NCI-H1436 (cell line): ENCODE data around the gene FNIP1.
"Not testable (repeated sequence)": the region's sequence is repeated elsewhere in the genome, so short reads cannot be mapped to it uniquely, and the experiment has no call there.

Source experiments
- DNase-seq: peaks from one replicate; lab custom pipeline; 2025; lab: John Stamatoyannopoulos, UW

FNIP1 gene

DNA sequence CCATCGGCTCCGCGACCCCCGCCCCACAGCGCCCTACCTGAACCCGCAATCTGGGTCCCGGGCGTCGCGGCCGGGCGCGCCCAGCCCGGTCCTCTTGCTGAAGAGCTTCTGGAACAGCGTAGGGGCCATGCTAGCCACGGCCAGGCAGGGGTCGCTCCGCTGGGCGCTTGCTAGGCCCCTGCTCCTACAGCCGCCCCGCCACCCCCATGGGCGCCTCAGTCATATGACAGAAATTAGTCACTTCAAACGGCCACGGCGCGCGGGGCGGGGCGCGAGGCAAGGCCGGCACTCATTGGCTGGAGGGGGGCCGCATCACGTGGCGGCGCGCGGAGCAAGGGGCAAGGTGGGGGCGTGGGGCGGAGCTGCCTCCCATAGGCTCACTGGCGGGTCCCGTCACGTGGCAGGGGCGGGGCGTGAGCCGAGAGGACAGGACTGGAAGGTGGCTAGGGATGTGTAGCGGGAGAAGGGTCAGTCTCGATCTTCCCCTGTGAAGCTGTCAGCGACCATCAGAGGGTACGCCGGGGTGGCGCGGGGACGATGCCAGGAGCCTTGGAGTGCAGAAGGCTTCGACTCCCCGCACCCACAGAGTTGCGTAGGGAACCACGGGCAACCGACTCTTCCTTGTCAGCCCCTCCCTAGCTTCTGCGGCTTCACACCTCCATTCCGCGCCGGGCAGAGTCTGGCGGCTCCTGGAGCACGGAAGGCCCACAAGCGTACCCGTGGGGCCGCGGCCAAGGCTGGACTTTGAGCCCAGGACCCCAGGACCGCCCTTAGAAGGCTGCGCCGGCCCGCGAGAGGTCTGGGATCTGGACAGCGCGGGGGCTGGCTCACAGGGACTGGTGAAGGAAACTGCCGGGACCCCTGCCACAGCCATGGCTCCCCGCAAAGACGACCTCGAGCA lies at the start of gene FNIP1:
TSS of gene FNIP1 (minus strand) at position 225 of the 901 bp plus-strand sequence. CDS start at position 129, 96 bp downstream.
- DNase-seq = peak; percentile 96

GRCh38 chr5:131846536-131846935 lies 49.7 kb upstream of the FNIP1 start:
- no peak for DNase-seq

- no peak for DNase-seq
Measured at GRCh38 chr5:131845828-131846227, 49.0 kb upstream of the FNIP1 start.

- not testable (repeated sequence) for DNase-seq
Measured at GRCh38 chr5:131842971-131843370, 46.2 kb upstream of the FNIP1 start.

DNA sequence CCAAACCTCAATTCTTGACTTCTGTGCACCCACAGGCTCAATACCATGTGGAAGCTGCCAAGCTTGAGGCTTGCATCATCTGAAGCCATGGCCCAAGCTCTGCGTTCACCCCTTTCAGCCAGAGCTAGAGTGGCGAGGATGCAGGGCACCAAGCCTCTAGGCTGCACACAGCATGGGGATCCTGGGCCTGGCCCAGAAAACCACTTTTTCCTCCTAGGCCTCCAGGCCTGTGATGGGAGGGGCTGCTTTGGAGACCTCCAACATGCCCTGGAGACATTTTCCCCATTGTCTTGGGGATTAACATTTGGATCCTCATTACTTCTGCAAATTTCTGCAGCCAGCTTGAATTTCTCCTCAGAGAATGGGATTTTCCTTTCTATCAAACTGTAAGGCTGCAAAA lies 35.9 kb upstream of the FNIP1 start:
- not testable (repeated sequence) for DNase-seq

DNA sequence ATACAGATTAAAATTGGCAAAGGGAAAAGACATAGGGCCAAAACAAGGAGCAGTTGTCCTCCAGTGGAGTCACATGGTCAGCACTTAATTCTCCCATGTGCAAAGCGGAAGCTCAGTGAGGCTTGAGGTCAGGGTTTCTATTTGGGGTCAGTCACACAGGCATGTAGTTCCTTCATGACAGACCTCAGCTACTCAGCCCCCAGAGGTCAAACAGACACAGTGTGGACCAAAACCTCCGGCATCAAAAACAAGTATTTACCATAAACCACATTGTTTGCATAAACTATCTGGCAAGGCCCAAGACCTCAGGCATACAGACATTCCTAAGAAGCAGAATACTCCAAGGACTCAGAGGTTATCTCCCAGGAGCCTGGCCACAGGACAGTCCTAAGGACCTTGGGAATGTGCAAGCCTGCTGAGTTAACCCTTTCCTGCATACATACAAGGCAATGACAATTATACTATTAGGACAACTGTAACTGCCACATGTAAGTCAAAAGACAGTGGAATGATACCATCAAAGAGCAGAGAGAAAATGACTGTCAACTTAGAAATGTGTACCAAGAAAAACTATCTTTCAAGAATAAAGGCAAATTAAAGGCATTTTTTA lies 28.7 kb upstream of the FNIP1 start:
- no peak for DNase-seq

- DNase-seq = no peak
Measured at GRCh38 chr5:131824631-131825030, 27.8 kb upstream of the FNIP1 start.

GRCh38 chr5:131821221-131821620 lies 24.4 kb upstream of the FNIP1 start:
- DNase-seq = no peak

DNA sequence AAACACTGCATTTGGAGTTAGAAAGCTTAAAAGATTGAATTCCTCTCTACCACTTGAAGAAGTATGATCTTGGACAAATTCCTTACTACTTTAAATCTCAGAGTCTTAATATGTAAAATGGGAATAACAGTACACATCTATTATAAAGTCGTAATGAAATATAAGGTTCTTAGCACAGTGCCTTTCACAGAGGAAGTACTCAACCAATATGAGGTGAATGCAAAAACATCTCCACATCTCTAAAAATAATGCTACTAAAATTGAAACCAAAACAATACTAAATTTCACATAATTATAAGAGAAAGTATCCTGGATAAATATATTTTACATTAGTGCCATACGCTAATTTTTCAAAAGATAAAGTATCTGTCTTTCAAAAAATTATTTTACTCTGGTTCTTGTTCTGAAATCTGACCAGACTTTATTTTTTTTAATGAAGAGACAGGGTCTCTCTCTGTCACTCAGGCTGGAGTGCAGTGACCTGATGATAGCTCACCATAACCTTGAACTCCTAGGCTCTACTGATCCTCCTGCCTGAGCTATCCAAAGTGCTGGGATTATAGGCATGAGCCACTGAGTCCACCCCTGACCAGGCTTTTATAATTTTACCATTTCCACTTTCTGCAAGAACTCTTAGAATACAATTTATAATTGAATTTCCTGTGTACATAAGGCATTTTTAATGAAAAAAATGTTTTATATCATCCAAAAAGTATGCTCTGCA lies 21.3 kb upstream of the FNIP1 start:
- DNase-seq = no peak

DNA sequence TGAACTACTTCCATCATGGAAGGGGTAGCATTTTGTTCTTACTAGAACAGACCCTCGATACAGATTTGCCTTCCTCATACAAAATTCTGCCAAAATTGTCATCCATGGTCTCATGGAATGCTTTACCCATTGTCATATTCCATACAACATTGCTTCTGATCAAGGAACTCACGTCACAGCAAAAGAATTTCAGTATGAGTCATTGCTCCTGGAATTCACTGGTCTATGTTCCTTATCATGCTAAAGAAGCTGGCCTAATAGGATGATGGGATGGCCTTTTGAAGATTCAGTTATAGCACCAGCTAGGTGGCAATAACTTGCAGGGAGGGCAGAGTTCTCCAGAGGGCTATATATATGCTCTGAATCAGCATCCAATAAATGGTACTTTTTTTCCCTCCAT lies 18.2 kb upstream of the FNIP1 start:
- DNase-seq = no peak

DNA sequence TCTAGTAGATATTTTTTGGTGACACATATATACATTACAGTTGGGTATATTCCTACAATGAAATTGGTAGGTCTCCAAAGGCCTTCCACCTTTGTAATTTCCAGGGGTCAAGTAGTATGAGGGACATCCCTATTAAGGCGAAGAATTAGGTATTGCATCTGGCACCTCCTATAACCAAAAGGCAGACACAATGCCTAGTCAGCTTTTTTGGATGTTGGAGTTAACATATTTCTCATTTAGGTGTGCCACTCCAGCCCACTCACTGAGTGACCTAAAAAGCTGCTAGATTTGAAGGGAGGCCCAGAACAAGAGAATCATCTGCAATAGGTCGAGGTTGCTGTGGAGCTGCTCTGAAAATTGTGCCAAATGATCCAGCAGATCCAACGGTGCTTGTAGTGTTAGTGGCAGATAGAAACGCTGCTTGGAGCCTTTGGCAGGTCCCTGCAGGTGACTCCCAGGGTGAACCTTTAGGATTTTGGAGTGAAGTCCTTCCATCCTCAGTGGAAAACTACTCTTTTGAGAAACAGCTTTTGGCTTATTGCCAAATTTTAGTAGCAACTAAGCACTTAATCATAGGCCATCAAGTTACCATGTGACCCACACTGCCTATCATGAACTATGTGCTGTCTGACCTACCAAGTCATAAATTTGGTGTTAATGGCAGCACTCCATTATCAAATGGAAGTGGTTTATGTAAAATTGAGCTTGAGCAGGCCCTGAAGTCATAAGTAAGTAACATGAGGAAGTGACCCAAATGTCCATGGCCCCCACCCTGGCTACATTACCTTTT lies 15.7 kb upstream of the FNIP1 start:
- no peak for DNase-seq

- no peak for DNase-seq
Measured at GRCh38 chr5:131810510-131811249, 13.9 kb upstream of the FNIP1 start.

DNA sequence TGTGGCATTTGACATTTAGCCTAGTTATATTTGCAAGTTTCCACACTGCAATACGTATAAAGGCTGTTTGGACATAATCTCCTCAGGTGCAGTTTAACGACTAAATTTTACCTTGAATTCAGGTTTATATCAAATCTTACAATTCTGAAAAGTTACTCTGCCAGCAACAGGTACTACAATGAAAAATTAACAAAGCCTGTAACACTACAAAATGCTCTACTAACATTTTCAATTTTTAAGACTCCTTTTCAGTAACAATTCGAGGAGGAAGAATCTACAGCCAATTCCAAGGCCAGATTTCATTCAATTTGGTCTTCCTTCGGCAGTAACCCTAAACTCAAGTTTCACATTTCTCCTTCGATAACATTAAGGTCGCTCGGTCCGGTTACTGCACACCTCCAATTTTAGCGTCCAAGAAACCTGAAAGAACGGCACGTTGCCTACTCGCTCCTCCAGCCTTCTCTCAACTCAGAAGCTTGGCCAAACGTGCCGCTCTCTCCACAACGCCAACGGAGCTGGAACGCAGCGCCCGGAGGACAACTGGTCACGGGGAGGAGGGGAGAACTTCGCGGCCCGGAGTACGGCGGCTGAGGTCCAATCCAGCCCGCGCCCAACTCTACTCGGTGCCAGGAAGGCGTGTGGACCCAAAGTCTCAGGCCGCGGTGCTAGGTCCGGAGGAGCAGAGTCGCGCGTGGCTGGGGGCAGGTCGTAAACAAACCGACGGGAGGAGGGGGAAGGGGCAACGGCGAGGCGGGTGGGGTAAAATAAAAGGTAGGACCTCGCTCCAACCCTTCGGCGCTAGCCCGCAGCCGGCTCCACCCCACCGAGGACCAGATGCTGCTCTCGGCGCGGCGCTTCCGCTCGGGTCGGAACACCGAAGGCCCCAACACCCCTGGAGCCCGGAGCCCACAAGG lies 681 bp downstream of the FNIP1 start:
- DNase-seq = no peak

- no peak for DNase-seq
Measured at GRCh38 chr5:131795228-131795627, 1.6 kb downstream of the FNIP1 start.

GRCh38 chr5:131794586-131794985 lies 2.2 kb downstream of the FNIP1 start:
- DNase-seq = no peak

GRCh38 chr5:131792896-131793295 lies 3.9 kb downstream of the FNIP1 start:
- DNase-seq = no peak

DNA sequence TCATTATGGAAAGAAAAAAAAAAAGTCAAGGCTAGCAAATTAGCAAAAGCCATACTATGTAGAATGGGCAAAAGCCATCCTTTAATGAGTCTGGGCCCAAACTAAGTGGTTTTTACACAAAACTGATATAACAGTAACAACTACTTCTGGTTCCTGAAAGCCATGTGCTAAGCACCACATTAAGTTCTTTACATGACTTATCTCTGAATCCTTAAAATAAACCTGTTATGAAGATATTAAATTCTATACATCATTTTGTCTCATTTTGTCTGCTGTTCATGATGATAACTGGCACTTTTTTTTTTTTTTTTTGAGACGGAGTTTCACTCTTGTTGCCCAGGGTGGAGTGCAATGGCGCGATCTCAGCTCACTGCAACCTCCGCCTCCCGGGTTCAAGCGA lies 5.0 kb downstream of the FNIP1 start:
- no peak for DNase-seq

DNA sequence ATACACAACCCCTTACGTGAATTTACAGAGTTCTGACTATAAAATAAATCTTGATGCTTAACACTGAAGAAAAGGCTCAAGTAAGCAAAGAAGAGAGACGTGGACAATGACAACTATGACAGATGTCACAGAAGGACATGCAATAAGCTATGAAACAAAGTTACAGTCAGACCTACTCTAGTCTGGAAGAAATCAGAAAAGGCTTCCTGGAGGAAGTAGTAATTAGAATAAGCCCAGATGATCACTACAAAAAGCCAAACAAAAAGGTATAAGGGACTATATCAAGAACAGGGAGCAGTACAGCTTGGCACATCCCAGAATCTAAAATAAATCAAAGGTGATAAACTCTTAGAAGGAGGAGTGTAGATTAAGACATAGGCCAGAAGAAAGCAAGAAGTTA lies 6.3 kb downstream of the FNIP1 start:
- no peak for DNase-seq

- DNase-seq = no peak
Measured at GRCh38 chr5:131789765-131790164, 7.1 kb downstream of the FNIP1 start.

DNA sequence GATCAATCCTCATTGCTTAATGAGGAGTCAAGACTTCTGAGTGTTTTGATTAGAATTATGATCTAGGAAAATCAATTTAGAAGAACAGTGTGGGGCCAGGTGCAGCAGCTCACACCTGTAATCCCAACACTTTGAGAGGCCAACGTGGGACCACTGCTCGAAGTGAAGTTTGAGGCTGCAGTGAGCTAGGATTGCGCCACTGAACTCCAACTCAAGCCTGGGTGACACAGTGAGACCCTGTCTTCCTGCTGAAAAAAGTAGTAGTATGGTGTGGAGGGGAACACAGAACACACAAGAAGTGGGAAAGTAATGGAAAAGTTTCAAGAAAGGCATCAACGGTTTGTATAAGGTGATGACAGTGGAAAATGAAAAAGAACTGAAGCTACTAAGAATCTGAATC lies 9.1 kb downstream of the FNIP1 start:
- DNase-seq = no peak
